NCI-H345 treated with DMSO at 0.1 percent for 48 hours (cell line): ENCODE results near the gene STK25.
"Not testable (repeated sequence)": the region's sequence is repeated elsewhere in the genome, so short reads cannot be mapped to it uniquely, and the experiment has no call there.

Source experiments
- DNase-seq: peaks from one replicate; lab custom pipeline; 2025; ENCODE audit not compliant: unreplicated experiment; lab: John Stamatoyannopoulos, UW

Gene STK25

GRCh38 chr2:241540401-241540770, 32.0 kb upstream of the STK25 start:
- DNase-seq = no peak

GRCh38 chr2:241539616-241540374, 31.4 kb upstream of the STK25 start:
- DNase-seq = no peak

DNA sequence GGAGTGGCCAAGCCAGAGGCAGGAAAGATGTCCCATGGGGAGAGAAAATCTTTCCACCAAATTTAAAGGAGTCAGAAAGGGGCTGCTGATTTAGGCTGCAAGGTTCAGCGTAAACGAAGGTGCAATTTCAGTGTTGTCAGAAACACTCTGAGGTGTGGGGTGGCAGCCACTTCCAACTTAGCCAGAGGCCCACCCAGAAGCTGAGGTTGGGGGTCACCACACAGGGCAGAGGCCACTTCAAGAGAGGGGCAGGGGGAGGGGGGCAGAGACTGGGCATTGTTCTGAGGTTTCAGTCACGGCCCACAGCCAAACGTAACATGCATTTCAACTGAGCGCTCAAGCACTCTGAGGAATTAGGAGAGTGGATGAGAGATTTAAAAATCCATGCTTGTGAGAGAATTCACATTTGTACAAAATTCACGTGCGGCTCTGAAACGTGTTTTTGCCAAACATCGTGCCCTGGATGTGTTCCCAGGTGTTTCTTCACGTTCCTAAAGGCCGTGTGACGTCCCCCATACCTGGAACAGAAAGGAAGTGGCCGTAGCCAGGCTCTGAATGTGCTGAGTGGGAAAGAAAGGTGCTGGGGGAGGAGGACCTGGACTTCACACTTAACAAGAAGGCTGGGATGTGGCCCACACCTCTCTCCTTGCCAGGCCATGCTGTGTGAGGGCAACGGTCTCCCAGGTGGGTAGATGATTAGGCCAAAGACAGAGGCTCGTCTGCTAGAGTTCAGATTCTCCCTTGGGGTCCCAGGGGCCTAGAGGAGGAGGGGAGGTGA, 30.6 kb upstream of the STK25 start:
- no peak for DNase-seq

- no peak for DNase-seq
Observed at GRCh38 chr2:241535871-241536655, 27.7 kb upstream of the STK25 start.

GRCh38 chr2:241534701-241535375, 26.5 kb upstream of the STK25 start:
- no peak for DNase-seq

DNA sequence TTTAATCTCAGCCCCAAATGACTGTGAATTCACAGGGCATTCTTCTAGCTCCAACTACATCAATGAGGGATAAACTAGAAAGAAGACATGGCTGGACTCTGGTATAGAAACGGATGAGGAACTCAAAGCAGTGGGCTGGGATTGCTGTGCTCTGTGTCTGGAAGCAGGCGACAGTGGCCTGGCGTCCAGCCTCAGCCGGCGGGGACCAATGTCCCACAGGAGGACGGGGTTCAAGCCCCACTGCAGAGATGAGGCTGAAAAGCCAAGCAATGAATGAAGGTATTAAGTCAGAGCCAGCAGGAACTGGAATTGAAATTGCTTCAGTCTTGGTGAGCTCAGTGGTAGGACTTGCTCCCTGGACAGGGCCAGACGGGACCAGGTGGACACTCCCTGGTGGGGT, 25.9 kb upstream of the STK25 start:
- DNase-seq = no peak

GRCh38 chr2:241532733-241533601, 24.6 kb upstream of the STK25 start:
- DNase-seq = no peak

GRCh38 chr2:241532168-241532567, 23.8 kb upstream of the STK25 start:
- no peak for DNase-seq

- DNase-seq = no peak
Observed at GRCh38 chr2:241531161-241531722, 22.9 kb upstream of the STK25 start.

DNA sequence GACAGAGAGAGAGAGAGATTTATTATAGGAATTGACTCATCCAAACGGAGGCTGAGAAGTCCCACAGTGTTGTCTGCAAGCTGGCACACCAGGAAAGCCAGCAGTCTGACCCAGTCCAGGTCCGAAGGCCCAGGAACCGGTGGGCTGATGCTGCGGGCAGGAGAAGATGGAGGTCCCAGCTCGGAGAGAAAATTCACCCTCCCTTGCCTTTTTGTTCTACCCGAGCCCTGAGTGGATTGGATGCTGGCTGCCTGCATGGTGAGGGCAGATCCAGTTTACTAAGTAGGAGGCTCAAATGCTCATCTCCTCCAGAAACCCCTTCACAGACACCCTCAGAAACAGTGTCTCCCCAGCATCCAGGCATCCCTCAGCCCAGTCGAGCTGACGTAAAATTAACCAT, 22.2 kb upstream of the STK25 start:
- no peak for DNase-seq

DNA sequence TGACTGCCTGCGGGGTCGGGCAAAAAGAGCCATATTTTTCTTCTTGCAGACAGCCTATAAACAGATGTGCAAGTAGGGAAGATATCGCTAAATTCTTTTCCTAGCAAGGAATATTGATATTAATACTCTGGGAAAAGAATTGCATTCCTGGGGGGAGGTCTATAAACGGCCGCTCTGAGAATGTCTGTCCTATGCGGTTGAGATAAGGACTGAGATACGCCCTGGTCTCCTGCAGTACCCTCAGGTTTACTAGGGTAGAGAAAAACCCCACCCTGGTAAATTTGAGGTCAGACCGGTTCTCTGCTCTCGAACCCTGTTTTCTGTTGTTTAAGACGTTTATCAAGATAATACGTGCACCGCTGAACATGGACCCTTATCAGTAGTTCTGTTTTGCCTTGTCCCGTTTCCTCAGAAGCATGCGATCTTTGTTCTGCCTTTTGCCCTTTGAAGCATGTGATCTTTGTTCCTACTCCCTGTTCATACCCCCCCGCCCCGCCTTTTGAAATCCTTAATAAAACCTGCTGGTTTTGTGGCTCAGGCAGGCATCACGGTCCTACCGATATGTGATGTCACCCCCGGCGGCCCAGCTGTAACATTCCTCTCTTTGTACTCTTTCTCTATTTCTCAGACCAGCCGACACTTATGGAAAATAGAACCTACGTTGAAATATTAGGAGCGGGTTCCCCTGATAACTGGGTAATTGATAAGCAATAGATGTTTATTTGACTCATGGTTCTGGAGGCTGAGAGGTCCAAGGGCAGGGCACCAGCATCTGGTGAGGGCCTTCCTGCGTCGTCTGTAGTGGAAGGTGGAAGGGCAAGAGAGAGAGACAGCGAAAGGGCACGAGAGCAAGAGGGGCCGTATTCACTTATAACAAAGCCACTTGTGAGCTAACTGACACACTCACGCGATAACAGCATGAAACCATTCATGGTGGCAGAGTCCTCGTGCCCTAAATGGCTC, 17.7 kb upstream of the STK25 start:
- not testable (repeated sequence) for DNase-seq

GRCh38 chr2:241522477-241522876, 14.1 kb upstream of the STK25 start:
- no peak for DNase-seq

- peak; percentile 37 for DNase-seq
Observed at GRCh38 chr2:241519669-241520068, 11.3 kb upstream of the STK25 start.

GRCh38 chr2:241517297-241517696, 8.9 kb upstream of the STK25 start:
- no peak for DNase-seq

GRCh38 chr2:241516520-241516965, 8.2 kb upstream of the STK25 start:
- no peak for DNase-seq

- no peak for DNase-seq
Observed at GRCh38 chr2:241514986-241515737, 6.8 kb upstream of the STK25 start.

- DNase-seq = no peak
Observed at GRCh38 chr2:241514553-241514952, 6.2 kb upstream of the STK25 start.
